Measurements from ENCODE around the gene HMCN2. TPM values are rescaled to one million over a fixed set of nuclear protein-coding genes. Genes with fewer than 3 reads are reported as not detected.

The HMCN2 gene
- total and polyA plus RNA-seq, 8 donors: 0.31 to 3.9 (median 0.68) TPM

- ATAC-seq: no peak
- intact Hi-C loops (cut with DNase I): no loop called here
Observed at GRCh38 chr9:130441031-130441430, 175.5 kb downstream of the HMCN2 start.

GRCh38 chr9:130442746-130443455 lies 177.3 kb downstream of the HMCN2 start:
- H3K36me3 ChIP-seq: no peaks in the 10 kb centered on the region
- ATAC-seq (no peak), DNase-seq (peak in 1 of 4 donors; percentile 51)
- H3K4me1 ChIP-seq: peaks cover 31 to 37% of the 10 kb centered on the region in 2 donors
- no peak overlapping the region for H3K4me3 ChIP-seq
- peaks cover 0 to 18% of the 10 kb centered on the region in 2 donors for H3K9me3 ChIP-seq
- intact Hi-C loops (cut with DNase I): no loop called here
- no peak overlapping the region for H3K27ac ChIP-seq
- peaks cover 0 to 34% of the 10 kb centered on the region in 2 donors for H3K27me3 ChIP-seq
- TF ChIP-seq CTCF (IDR thresholded peaks at IDR 0.05): no peak

More at GRCh38 chr9:130441031-130441430, 175.5 kb downstream of the HMCN2 start:
- no peak for DNase-seq
- H3K36me3 ChIP-seq: no peaks in the 10 kb centered on the region
- H3K27me3 ChIP-seq: peaks cover 0 to 37% of the 10 kb centered on the region in 2 donors
- H3K4me1 ChIP-seq: peaks cover 12 to 18% of the 10 kb centered on the region in 2 donors
- TF ChIP-seq CTCF (IDR thresholded peaks at IDR 0.05): no peak
- H3K4me3 ChIP-seq: no peak overlapping the region
- no peak overlapping the region for H3K27ac ChIP-seq
- peaks cover 0 to 18% of the 10 kb centered on the region in 2 donors for H3K9me3 ChIP-seq

DNA sequence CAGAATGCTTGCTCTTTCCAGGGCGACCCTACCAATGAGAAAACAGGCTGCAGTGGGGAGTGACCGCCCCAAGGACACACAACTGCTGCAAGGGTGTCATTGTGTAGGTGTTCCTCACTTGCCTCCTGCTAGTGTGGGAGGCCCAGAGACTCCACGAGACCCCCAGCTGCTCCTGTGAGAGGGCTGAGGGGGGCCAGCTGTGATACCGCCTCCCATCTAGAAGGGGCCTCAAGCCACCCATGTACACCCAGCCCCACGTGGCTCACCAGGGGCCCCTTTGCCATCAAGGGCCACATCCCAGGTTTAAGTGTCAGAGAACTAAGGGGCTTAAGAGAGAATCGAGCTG lies 177.9 kb downstream of the HMCN2 start:
- DNase-seq (peak in 1 of 4 donors; percentile 26), ATAC-seq (no peak)
- H3K27me3 ChIP-seq: peaks cover 0 to 34% of the 10 kb centered on the region in 2 donors
- H3K27ac ChIP-seq: no peak overlapping the region
- no peak for TF ChIP-seq CTCF (IDR thresholded peaks at IDR 0.05)
- peaks cover 33 to 42% of the 10 kb centered on the region in 2 donors for H3K4me1 ChIP-seq
- H3K36me3 ChIP-seq: no peaks in the 10 kb centered on the region
- intact Hi-C loops (cut with DNase I): no loop called here
- H3K4me3 ChIP-seq: no peak overlapping the region
- peaks cover 0 to 18% of the 10 kb centered on the region in 2 donors for H3K9me3 ChIP-seq

GRCh38 chr9:130443840-130444492 lies 178.4 kb downstream of the HMCN2 start:
- DNase-seq: peak in 1 of 4 donors; percentile 28
- Histone ChIP-seq H3K9me3 (peaks cover 0 to 18% of the 10 kb centered on the region in 2 donors), H3K4me3 (no peak overlapping the region), H3K36me3 (no peaks in the 10 kb centered on the region), H3K27ac (peak overlapping the region in 1 of 2 donors; percentile 72), H3K27me3 (peaks cover 0 to 34% of the 10 kb centered on the region in 2 donors), H3K4me1 (peaks cover 33 to 45% of the 10 kb centered on the region in 2 donors)
- intact Hi-C loops (cut with DNase I): no loop called here
- no peak for ATAC-seq
- no peak for TF ChIP-seq CTCF (IDR thresholded peaks at IDR 0.05)

- Histone ChIP-seq H3K9me3 (peaks cover 0 to 18% of the 10 kb centered on the region in 2 donors), H3K4me1 (peaks cover 33 to 45% of the 10 kb centered on the region in 2 donors), H3K36me3 (no peaks in the 10 kb centered on the region), H3K4me3 (peak within 1 kb of the TSS; percentile 53 to 59), H3K27me3 (peaks cover 0 to 34% of the 10 kb centered on the region in 2 donors), H3K27ac (peak within 1 kb of the TSS; percentile 72 to 80)
- intact Hi-C loops (cut with DNase I): no loop called here
- peak; percentile 87 for ATAC-seq
- TF ChIP-seq CTCF (IDR thresholded peaks at IDR 0.05): no peak
- DNase-seq: peak in 3 of 4 donors; percentile 54 to 91 (median 83)
Observed at GRCh38 chr9:130444565-130445221, 179.1 kb downstream of the HMCN2 start, which contains the start of gene ASS1. Gene ASS1, plus strand, starts transcription at chr9:130444961. Its CDS starts 7,268 bp downstream, at chr9:130452229.

All from left lung (tissue), 10 donors.